Suprapubic skin (tissue), 4 donors: Measurements from ENCODE around the gene IFT172. TPM values are rescaled to one million over a fixed set of nuclear protein-coding genes. Genes with fewer than 3 reads are reported as not detected.
A peak's percentile ranks its signal among the peaks of the same experiment; 100 is the strongest.

ENCODE experiments used
- DNase-seq, 2 donors: peaks; one replicate each; pipeline ENCODE4 v3.0.0-alpha.2; 2019; ENCODE audit warnings: low spot score in 2 of 2
- H3K27ac ChIP-seq: fragments of 200-600 bp; sonication (generic); one replicate; pipeline ENCODE4 v1.5.1; 2019
- H3K27me3 ChIP-seq: fragments of 200-600 bp; sonication (generic); one replicate; pipeline ENCODE4 v1.5.1; 2019
- H3K36me3 ChIP-seq: fragments of 200-600 bp; sonication (generic); one replicate; pipeline ENCODE4 v1.5.1; 2019
- H3K4me1 ChIP-seq: fragments of 200-600 bp; sonication (generic); one replicate; pipeline ENCODE4 v1.5.1; 2019
- H3K4me3 ChIP-seq: fragments of 200-600 bp; sonication (generic); one replicate; pipeline ENCODE4 v1.5.1; 2019; ENCODE audit warnings: mild to moderate bottlenecking
- H3K9me3 ChIP-seq: fragments of 200-600 bp; sonication (generic); one replicate; pipeline ENCODE4 v1.5.1; 2019
- EP300 ChIP-seq: sonication (generic); formaldehyde crosslinking; IDR thresholded peaks from one replicate; pipeline ENCODE4 v1.6.1; 2017; ENCODE audit warnings: antibody characterized with exemption
- POLR2A ChIP-seq, 2 donors: fragments of 450-650 bp; IDR thresholded peaks; one replicate each; pipeline ENCODE4 v1.6.1; 2017; ENCODE audit warnings: antibody characterized with exemption in 2 of 2, mild to moderate bottlenecking in 2 of 2, moderate library complexity in 2 of 2
- POLR2AphosphoS5 ChIP-seq, 3 donors: sonication (generic); formaldehyde crosslinking; IDR thresholded peaks; one replicate each; pipeline ENCODE4 v1.6.1; 2017; ENCODE audit warnings: antibody characterized with exemption in 3 of 3
- WGBS: methylation state at CpG from one replicate; pipeline ENCODE4 v1.1.5; 2018; 5-methylcytosine and 5-hydroxymethylcytosine counted together
- total RNA-seq, 4 donors: library from RNA; depleted of rRNA; stranded (reverse); fragments of >200 nt; gene quantifications; one replicate each; pipeline ENCODE4 v1.1.0, GENCODE V29; 2016
- TF ChIP-seq, protein P1 (sequence below), 2 donors: fragments of 200-600 bp in 1 of 2; fragments of 450-650 bp in 1 of 2; sonication (generic) in 1 of 2; IDR thresholded peaks; one replicate each; pipeline ENCODE4 v1.5.1; 2016 to 2019; ENCODE audit warnings: antibody characterized with exemption in 2 of 2, mild to moderate bottlenecking in 1 of 2, moderate library complexity in 1 of 2

IFT172 gene
- total RNA-seq, 4 donors from 2014 or later = 21.6 to 70.0 (median 27.4) TPM

- Histone ChIP-seq H3K4me3 (peak overlapping the region; percentile 90), H3K9me3 (no peaks in the 10 kb centered on the region), H3K27ac (no peak overlapping the region), H3K4me1 (peaks cover 18% of the 10 kb centered on the region), H3K27me3 (no peaks in the 10 kb centered on the region), H3K36me3 (no peaks in the 10 kb centered on the region)
- WGBS = 87% methylated on average over 13 of the region's 13 CpGs
- peak in 1 of 2 donors; percentile 70 for DNase-seq
- TF ChIP-seq, protein P1, sequence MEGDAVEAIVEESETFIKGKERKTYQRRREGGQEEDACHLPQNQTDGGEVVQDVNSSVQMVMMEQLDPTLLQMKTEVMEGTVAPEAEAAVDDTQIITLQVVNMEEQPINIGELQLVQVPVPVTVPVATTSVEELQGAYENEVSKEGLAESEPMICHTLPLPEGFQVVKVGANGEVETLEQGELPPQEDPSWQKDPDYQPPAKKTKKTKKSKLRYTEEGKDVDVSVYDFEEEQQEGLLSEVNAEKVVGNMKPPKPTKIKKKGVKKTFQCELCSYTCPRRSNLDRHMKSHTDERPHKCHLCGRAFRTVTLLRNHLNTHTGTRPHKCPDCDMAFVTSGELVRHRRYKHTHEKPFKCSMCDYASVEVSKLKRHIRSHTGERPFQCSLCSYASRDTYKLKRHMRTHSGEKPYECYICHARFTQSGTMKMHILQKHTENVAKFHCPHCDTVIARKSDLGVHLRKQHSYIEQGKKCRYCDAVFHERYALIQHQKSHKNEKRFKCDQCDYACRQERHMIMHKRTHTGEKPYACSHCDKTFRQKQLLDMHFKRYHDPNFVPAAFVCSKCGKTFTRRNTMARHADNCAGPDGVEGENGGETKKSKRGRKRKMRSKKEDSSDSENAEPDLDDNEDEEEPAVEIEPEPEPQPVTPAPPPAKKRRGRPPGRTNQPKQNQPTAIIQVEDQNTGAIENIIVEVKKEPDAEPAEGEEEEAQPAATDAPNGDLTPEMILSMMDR (IDR thresholded peaks at IDR 0.05) = no peak
- TF ChIP-seq POLR2A (IDR thresholded peaks at IDR 0.05) = no peak
Measured at GRCh38 chr2:27493948-27494283, 4.4 kb upstream of the IFT172 start.

DNA sequence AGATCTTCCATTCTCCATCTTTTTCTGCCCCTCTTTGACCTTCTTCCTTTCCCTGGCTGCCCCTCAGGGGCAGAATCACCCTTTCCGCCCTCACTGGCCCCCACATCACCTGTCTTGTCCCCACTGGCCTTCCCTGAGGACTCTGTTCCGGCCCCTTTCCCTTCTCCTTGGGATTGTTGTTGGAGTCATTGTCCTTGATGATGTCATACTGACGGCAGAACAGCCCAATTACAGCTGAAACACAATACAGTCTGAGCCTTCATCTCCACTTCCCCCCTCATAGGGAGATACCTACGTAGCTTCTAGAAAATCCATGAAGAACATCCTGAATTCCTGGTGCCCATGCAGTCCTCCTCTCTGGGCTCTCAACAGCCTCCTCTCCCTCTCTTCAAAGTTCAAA lies 3.0 kb upstream of the IFT172 start:
- WGBS = 90% methylated on average over 4 of the region's 4 CpGs
- Histone ChIP-seq H3K4me1 (peaks cover 26% of the 10 kb centered on the region), H3K36me3 (no peaks in the 10 kb centered on the region), H3K9me3 (no peaks in the 10 kb centered on the region), H3K4me3 (no peak overlapping the region), H3K27me3 (no peaks in the 10 kb centered on the region), H3K27ac (no peak overlapping the region)
- DNase-seq = no peak
- TF ChIP-seq EP300 (no peak), POLR2AphosphoS5 (IDR thresholded peaks at IDR 0.05) (no peak), POLR2A (IDR thresholded peaks at IDR 0.05) (no peak)
- TF ChIP-seq, protein P1 (IDR thresholded peaks at IDR 0.05) = no peak

GRCh38 chr2:27489118-27489497 lies 435 bp downstream of the IFT172 start:
- H3K36me3 ChIP-seq = peaks cover 6% of the 10 kb centered on the region
- no peak for TF ChIP-seq POLR2AphosphoS5 (IDR thresholded peaks at IDR 0.05)
- TF ChIP-seq, protein P1 (IDR thresholded peaks at IDR 0.05) = no peak
- TF ChIP-seq EP300 = no peak
- no peak for TF ChIP-seq POLR2A (IDR thresholded peaks at IDR 0.05)
- H3K27me3 ChIP-seq = no peaks in the 10 kb centered on the region
- WGBS = 4% methylated on average over 7 of the region's 11 CpGs
- no peaks in the 10 kb centered on the region for H3K9me3 ChIP-seq
- H3K4me1 ChIP-seq = peaks cover 21% of the 10 kb centered on the region
- H3K27ac ChIP-seq = peak overlapping the region; percentile 62
- H3K4me3 ChIP-seq = peak overlapping the region; percentile 63
- no peak for DNase-seq

DNA sequence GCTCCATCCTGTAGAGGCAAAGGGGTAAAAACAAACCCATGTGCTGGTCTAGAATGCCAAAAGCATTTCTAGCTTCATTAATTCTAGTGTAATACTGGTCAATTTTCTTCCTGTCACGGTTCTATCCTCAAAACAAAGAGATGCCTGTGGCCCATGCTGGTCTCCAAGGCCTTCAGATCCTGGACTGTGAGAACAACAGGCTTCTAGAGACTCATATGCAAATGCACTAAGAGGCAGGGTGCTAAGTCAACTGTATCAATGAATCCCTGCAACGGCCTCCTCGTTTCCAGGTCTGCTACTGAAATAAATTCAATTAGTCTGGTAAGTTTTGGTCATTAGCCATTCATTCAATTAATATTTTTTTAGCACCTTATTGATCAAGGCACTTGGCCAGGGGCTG lies 4.0 kb downstream of the IFT172 start:
- H3K36me3 ChIP-seq = peaks cover 40% of the 10 kb centered on the region
- 60% methylated on average over 3 of the region's 3 CpGs for WGBS
- no peak overlapping the region for H3K27ac ChIP-seq
- H3K4me3 ChIP-seq = no peak overlapping the region
- no peaks in the 10 kb centered on the region for H3K27me3 ChIP-seq
- DNase-seq = no peak
- no peaks in the 10 kb centered on the region for H3K9me3 ChIP-seq
- TF ChIP-seq EP300 = no peak
- TF ChIP-seq POLR2A (IDR thresholded peaks at IDR 0.05) = no peak
- no peak for TF ChIP-seq POLR2AphosphoS5 (IDR thresholded peaks at IDR 0.05)
- TF ChIP-seq, protein P1 (IDR thresholded peaks at IDR 0.05) = no peak
- H3K4me1 ChIP-seq = peaks cover 21% of the 10 kb centered on the region

DNA sequence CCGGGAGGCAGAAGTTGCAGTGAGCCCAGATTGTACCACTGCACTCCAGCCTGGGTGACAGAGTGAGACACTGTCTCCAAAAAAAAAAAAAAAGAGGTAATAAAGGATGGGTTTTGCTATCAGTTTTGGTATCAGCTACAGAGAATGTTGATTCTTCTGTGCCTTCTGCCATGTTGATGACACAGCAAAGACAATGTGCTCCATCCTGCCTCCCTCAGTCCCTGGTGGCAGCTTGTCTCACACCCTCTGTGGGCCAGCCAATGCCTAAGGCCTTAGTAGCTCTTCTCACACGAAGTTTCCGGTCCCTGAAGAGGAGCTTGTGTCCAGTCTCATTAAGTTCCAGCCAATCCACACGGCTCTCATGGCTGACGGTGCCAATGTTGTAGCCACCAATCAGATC lies 17.6 kb downstream of the IFT172 start:
- no peak for DNase-seq
- H3K27ac ChIP-seq = no peak overlapping the region
- H3K36me3 ChIP-seq = peaks cover 50% of the 10 kb centered on the region
- H3K9me3 ChIP-seq = no peaks in the 10 kb centered on the region
- TF ChIP-seq POLR2A (IDR thresholded peaks at IDR 0.05) (no peak), POLR2AphosphoS5 (IDR thresholded peaks at IDR 0.05) (no peak), EP300 (no peak)
- TF ChIP-seq, protein P1 (IDR thresholded peaks at IDR 0.05) = no peak
- H3K27me3 ChIP-seq = no peaks in the 10 kb centered on the region
- no peaks in the 10 kb centered on the region for H3K4me1 ChIP-seq
- 91% methylated on average over 5 of the region's 5 CpGs for WGBS
- H3K4me3 ChIP-seq = no peak overlapping the region
